ENCODE results near the gene HOXB1.

- no peak for TF ChIP-seq ZNF10 (CRISPR knock-in tag; IDR thresholded peaks at IDR 0.05; ENCODE audit: borderline replicate concordance, low read depth)
- TF ChIP-seq MXI1 (IDR thresholded peaks at IDR 0.05; ENCODE audit: borderline replicate concordance, low read depth, low read length) = no peak
- TF ChIP-seq PLRG1 (conservative IDR thresholded peaks at IDR 0.05) = no peak
Observed at GRCh38 chr17:48546924-48547807, 16.4 kb upstream of the HOXB1 start.
